ENCODE measurements around the gene PRRT1B. TPM values are rescaled to one million over a fixed set of nuclear protein-coding genes. Genes with fewer than 3 reads are reported as not detected.

Gene PRRT1B
- total RNA-seq, 4 donors from 2014 or later: 0.19 TPM; not detected in 3

- no peak for TF ChIP-seq CTCF (IDR thresholded peaks at IDR 0.05)
- TF ChIP-seq POLR2AphosphoS5 (IDR thresholded peaks at IDR 0.05): no peak
- no peak for TF ChIP-seq POLR2A (IDR thresholded peaks at IDR 0.05; ENCODE audit: low read depth)
- TF ChIP-seq EP300 (IDR thresholded peaks at IDR 0.05): no peak
- 74% methylated on average over 7 of the region's 8 CpGs for WGBS
- no peak for DNase-seq (ENCODE audit: extremely low spot score)
- H3K27ac ChIP-seq (replicated peaks in 1 of 4): no peak overlapping the region
- H3K4me1 ChIP-seq: peaks cover 0 to under 1% (median 0%) of the 10 kb centered on the region in 4 donors
- no peaks in the 10 kb centered on the region for H3K27me3 ChIP-seq
- H3K4me3 ChIP-seq: no peak overlapping the region
- peaks cover 70 to 90% (median 89%) of the 10 kb centered on the region in 4 donors for H3K36me3 ChIP-seq
- H3K9me3 ChIP-seq: no peaks in the 10 kb centered on the region
- intact Hi-C loops (cut with DNase I): no loop called here
These were observed 40.1 kb downstream of the PRRT1B start for GRCh38 chr9:131585375-131585774.

GRCh38 chr9:131587331-131587730, 42.0 kb downstream of the PRRT1B start:
- H3K27me3 ChIP-seq: no peaks in the 10 kb centered on the region
- peaks cover 0 to 12% (median 6%) of the 10 kb centered on the region in 4 donors for H3K4me1 ChIP-seq
- TF ChIP-seq POLR2A (IDR thresholded peaks at IDR 0.05; ENCODE audit: low read depth) (no peak), CTCF (IDR thresholded peaks at IDR 0.05) (no peak), POLR2AphosphoS5 (IDR thresholded peaks at IDR 0.05) (no peak), EP300 (IDR thresholded peaks at IDR 0.05) (no peak)
- no peak for DNase-seq (ENCODE audit: extremely low spot score)
- peaks cover 60 to 90% (median 83%) of the 10 kb centered on the region in 4 donors for H3K36me3 ChIP-seq
- intact Hi-C loops (cut with DNase I): no loop called here
- H3K9me3 ChIP-seq: no peaks in the 10 kb centered on the region
- H3K27ac ChIP-seq (replicated peaks in 1 of 4): no peak overlapping the region
- WGBS: 87% methylated on average over 9 of the region's 9 CpGs
- H3K4me3 ChIP-seq: no peak overlapping the region

- Histone ChIP-seq H3K4me1 (peaks cover 0 to 12% (median 6%) of the 10 kb centered on the region in 4 donors), H3K9me3 (no peaks in the 10 kb centered on the region), H3K27me3 (no peaks in the 10 kb centered on the region), H3K36me3 (peaks cover 54 to 88% (median 82%) of the 10 kb centered on the region in 4 donors), H3K4me3 (no peak overlapping the region), H3K27ac (replicated peaks in 1 of 4) (no peak overlapping the region)
- intact Hi-C loops (cut with DNase I): no loop called here
- no peak for DNase-seq (ENCODE audit: extremely low spot score)
- WGBS: 88% methylated on average over 3 of the region's 14 CpGs
- no peak for TF ChIP-seq CTCF (IDR thresholded peaks at IDR 0.05)
- no peak for TF ChIP-seq POLR2AphosphoS5 (IDR thresholded peaks at IDR 0.05)
- TF ChIP-seq EP300 (IDR thresholded peaks at IDR 0.05): no peak
- no peak for TF ChIP-seq POLR2A (IDR thresholded peaks at IDR 0.05; ENCODE audit: low read depth)
These were observed 42.6 kb downstream of the PRRT1B start for GRCh38 chr9:131587906-131588305.

- intact Hi-C loops (cut with DNase I): no loop called here
- no peak for TF ChIP-seq POLR2A (IDR thresholded peaks at IDR 0.05; ENCODE audit: low read depth)
- TF ChIP-seq CTCF (IDR thresholded peaks at IDR 0.05): no peak
- no peak for DNase-seq (ENCODE audit: extremely low spot score)
- H3K4me1 ChIP-seq: peaks cover 0 to 12% (median 6%) of the 10 kb centered on the region in 4 donors
- no peak overlapping the region for H3K27ac ChIP-seq (replicated peaks in 1 of 4)
- 100% methylated on average over 2 of the region's 9 CpGs for WGBS
- peaks cover 51 to 88% (median 80%) of the 10 kb centered on the region in 4 donors for H3K36me3 ChIP-seq
- H3K4me3 ChIP-seq: no peak overlapping the region
- H3K27me3 ChIP-seq: no peaks in the 10 kb centered on the region
- no peaks in the 10 kb centered on the region for H3K9me3 ChIP-seq
These were observed 43.1 kb downstream of the PRRT1B start for GRCh38 chr9:131588396-131588795.

GRCh38 chr9:131589124-131589711, 43.9 kb downstream of the PRRT1B start:
- no peaks in the 10 kb centered on the region for H3K9me3 ChIP-seq
- H3K36me3 ChIP-seq: peaks cover 43 to 88% (median 79%) of the 10 kb centered on the region in 4 donors
- H3K4me1 ChIP-seq: peaks cover 0 to 12% (median 6%) of the 10 kb centered on the region in 4 donors
- H3K4me3 ChIP-seq: no peak overlapping the region
- intact Hi-C loops (cut with DNase I): no loop called here
- DNase-seq (ENCODE audit: extremely low spot score): no peak
- 94% methylated on average over 15 of the region's 16 CpGs for WGBS
- H3K27ac ChIP-seq (replicated peaks in 1 of 4): no peak overlapping the region
- no peak for TF ChIP-seq POLR2AphosphoS5 (IDR thresholded peaks at IDR 0.05)
- TF ChIP-seq CTCF (IDR thresholded peaks at IDR 0.05): no peak
- no peak for TF ChIP-seq POLR2A (IDR thresholded peaks at IDR 0.05; ENCODE audit: low read depth)
- TF ChIP-seq EP300 (IDR thresholded peaks at IDR 0.05): no peak
- H3K27me3 ChIP-seq: no peaks in the 10 kb centered on the region

Measured in esophagus muscularis mucosa (tissue), 4 donors.